K562 (cell line): ENCODE data around the gene SMURF1. TPM values are rescaled to one million over a fixed set of nuclear protein-coding genes. Genes with fewer than 3 reads are reported as not detected.

Experiments
- ATAC-seq: fragments of 200-7000 bp; cut with Tn5 transposase; 3 replicates; pipeline ENCODE4 v1.9.1; 2020; ENCODE audit warnings: moderate library complexity
- BruUV-seq: library from RNA; stranded (reverse); fragments of 400-500 nt; replicated peaks from 2 replicates; lab custom pipeline; 2021; lab: Mats Ljungman, UMichigan
- CTCF ChIA-PET: fragments of 300-600 bp; formaldehyde crosslinking; extraction: SDS; loops from one replicate; lab custom pipeline; 2021; ENCODE audit warnings: low intra/inter-chr PET ratio; lab: Yijun Ruan, JAX
- POLR2A ChIA-PET: fragments of 300-600, 350-650 bp; sonication (Branson Sonifier 250); formaldehyde crosslinking; extraction: SDS; loops from one replicate; lab custom pipeline; 2021; ENCODE audit warnings: antibody characterized with exemption, inconsistent platforms; lab: Yijun Ruan, JAX
- DNase-seq, 4 experiments: peaks; one replicate each; pipeline versions ENCODE4 v3.0.0 to v3.0.0-alpha.2; 2011 to 2018; ENCODE audit warnings: low spot score in 3 of 4, mixed read lengths in 3 of 4; ENCODE audit errors: extremely low read depth in 1 of 4
- FAIRE-seq: peaks from 2 replicates; lab custom pipeline; 2011; peaks lifted over from hg19 to GRCh38; lab: Jason Lieb, UNC
- H2AFZ ChIP-seq: 2 replicates; pipeline ENCODE4 v1.6.0; 2011; ENCODE audit warnings: low read depth, low read length, control low read depth, inconsistent platforms
- H3K27ac ChIP-seq: fragments of 200-600 bp; 3 replicates; pipeline ENCODE4 v1.8.0; 2011; ENCODE audit warnings: low read depth, mild to moderate bottlenecking, control low read depth, inconsistent platforms, low read length, moderate library complexity, mixed read lengths; ENCODE audit errors: extremely low read depth
- H3K27me3 ChIP-seq, 2 experiments: fragments of 300-600 bp in 1 of 2; 2 replicates in 1 of 2; 3 replicates in 1 of 2; pipeline versions ENCODE4 v1.6.0 to v1.8.0; 2011; ENCODE audit warnings: inconsistent platforms in 2 of 2, low read length in 2 of 2, mild to moderate bottlenecking in 1 of 2, mixed read lengths in 1 of 2, moderate library complexity in 1 of 2; ENCODE audit not compliant: control insufficient read depth in 2 of 2, insufficient read depth in 2 of 2
- H3K36me3 ChIP-seq: fragments of 300-600 bp; 3 replicates; pipeline ENCODE4 v1.8.0; 2011; ENCODE audit warnings: mild to moderate bottlenecking, low read length, inconsistent platforms; ENCODE audit not compliant: control insufficient read depth, insufficient read depth
- H3K4me1 ChIP-seq, 2 experiments: fragments of 200-600 bp in 1 of 2; replicated peaks in 1 of 2; 2 replicates in 1 of 2; 3 replicates in 1 of 2; pipeline versions ENCODE4 v1.5.1 to v1.8.0; 2011; ENCODE audit warnings: inconsistent platforms in 2 of 2, low read length in 2 of 2, mild to moderate bottlenecking in 1 of 2, mixed read lengths in 1 of 2, moderate library complexity in 1 of 2; ENCODE audit not compliant: control insufficient read depth in 2 of 2, insufficient read depth in 2 of 2
- H3K4me2 ChIP-seq: 2 replicates; pipeline ENCODE4 v1.6.1; 2011; ENCODE audit warnings: low read length, control low read depth, inconsistent platforms, mixed read lengths; ENCODE audit not compliant: insufficient read depth
- H3K4me3 ChIP-seq: fragments of 200-600 bp; sonication (generic), shearing (Covaris generic); 2 replicates; pipeline ENCODE4 v1.5.1; 2016; ENCODE audit warnings: control low read depth, inconsistent platforms
- H3K79me2 ChIP-seq: fragments of 200-600 bp; 3 replicates; pipeline ENCODE4 v1.8.0; 2011; ENCODE audit warnings: low read length, inconsistent platforms; ENCODE audit not compliant: control insufficient read depth, insufficient read depth
- H3K9ac ChIP-seq, 2 experiments: 2 replicates each; pipeline versions ENCODE4 v1.6.0 to v1.6.1; 2011; ENCODE audit warnings: low read depth in 2 of 2, low read length in 2 of 2, control low read depth in 1 of 2, inconsistent platforms in 1 of 2, mild to moderate bottlenecking in 1 of 2, mixed read lengths in 1 of 2; ENCODE audit not compliant: insufficient read depth in 1 of 2
- H3K9me1 ChIP-seq: one replicate; pipeline ENCODE4 v1.6.0; 2011; ENCODE audit warnings: inconsistent platforms, mild to moderate bottlenecking, low read length, moderate library complexity; ENCODE audit not compliant: control insufficient read depth, insufficient read depth
- H3K9me3 ChIP-seq: replicated peaks from 2 replicates; pipeline ENCODE4 v1.5.1; 2011; ENCODE audit warnings: low read depth, low read length, inconsistent platforms; ENCODE audit not compliant: control insufficient read depth, insufficient read depth
- H4K20me1 ChIP-seq: replicated peaks from 2 replicates; pipeline ENCODE4 v1.6.1; 2011; ENCODE audit warnings: low read length, inconsistent platforms, mixed read lengths; ENCODE audit not compliant: control insufficient read depth, insufficient read depth
- BCLAF1 ChIP-seq, 2 experiments: fragments of 450-650 bp in 1 of 2; IDR thresholded peaks; 2 replicates each; pipeline ENCODE4 v1.6.1; 2011 to 2017; ENCODE audit warnings: low read depth in 2 of 2, antibody characterized with exemption in 1 of 2, borderline replicate concordance in 1 of 2, low read length in 1 of 2, mild to moderate bottlenecking in 1 of 2, mixed read lengths in 1 of 2; ENCODE audit not compliant: control insufficient read depth in 1 of 2
- BRCA1 ChIP-seq, 2 experiments: fragments of 450-650 bp in 1 of 2; sonication (generic) in 1 of 2; formaldehyde crosslinking in 1 of 2; IDR thresholded peaks; 2 replicates each; pipeline versions ENCODE4 v1.5.0 to v1.6.1; 2017 to 2020; ENCODE audit warnings: mild to moderate bottlenecking in 1 of 2, missing genetic modification reagents in 1 of 2
- CBX2 ChIP-seq: fragments of 200-600 bp; sonication (generic); IDR thresholded peaks from one replicate; pipeline ENCODE4 v1.6.1; 2012; ENCODE audit warnings: mild to moderate bottlenecking, low read length, inconsistent platforms; ENCODE audit not compliant: insufficient read depth, poor library complexity, severe bottlenecking
- CEBPG ChIP-seq, 3 experiments: fragments of 200-800 bp in 1 of 3; sonication (Bioruptor generic) in 1 of 3; sonication (generic) in 1 of 3; formaldehyde crosslinking in 1 of 3; IDR thresholded peaks in 2 of 3; conservative IDR thresholded peaks in 1 of 3; 2 replicates each; pipeline versions ENCODE4 v1.6.1 to v1.8.0; 2016 to 2022; ENCODE audit warnings: missing compliant biosample characterization in 2 of 3, missing genetic modification characterization in 2 of 3, mild to moderate bottlenecking in 1 of 3, missing genetic modification reagents in 1 of 3
- PRMT5 ChIP-seq: sonication (generic); formaldehyde crosslinking; IDR thresholded peaks from 2 replicates; pipeline ENCODE4 v1.5.0; 2020; ENCODE audit warnings: missing genetic modification reagents
- SOX6 ChIP-seq: fragments of 450-650 bp; IDR thresholded peaks from 2 replicates; pipeline ENCODE4 v1.6.1; 2014; ENCODE audit warnings: mild to moderate bottlenecking
- TEAD4 ChIP-seq, 2 experiments: sonication (generic) in 1 of 2; formaldehyde crosslinking in 1 of 2; IDR thresholded peaks; 2 replicates each; pipeline versions ENCODE4 v1.6.1 to v1.8.0; 2012 to 2022; ENCODE audit warnings: borderline replicate concordance in 1 of 2, inconsistent platforms in 1 of 2, low read length in 1 of 2, mild to moderate bottlenecking in 1 of 2, missing genetic modification reagents in 1 of 2
- ZBTB11 ChIP-seq, 3 experiments: fragments of 200-800 bp in 1 of 3; fragments of 250-450 bp in 1 of 3; fragments of 450-650 bp in 1 of 3; sonication (Bioruptor Pico) in 1 of 3; sonication (Bioruptor generic) in 1 of 3; formaldehyde crosslinking in 1 of 3; IDR thresholded peaks; 2 replicates each; pipeline versions ENCODE4 v1.6.1 to v1.8.0; 2016 to 2022; ENCODE audit warnings: mild to moderate bottlenecking in 2 of 3, missing genetic modification characterization in 2 of 3, missing compliant biosample characterization in 1 of 3, moderate library complexity in 1 of 3
- ZBTB17 ChIP-seq: fragments of 450-650 bp; formaldehyde crosslinking; IDR thresholded peaks from 2 replicates; pipeline ENCODE4 v1.4.0; 2020; ENCODE audit warnings: mild to moderate bottlenecking
- ZFP36 ChIP-seq: fragments of 150-350 bp; IDR thresholded peaks from 2 replicates; pipeline ENCODE4 v1.6.1; 2018; ENCODE audit warnings: low read length, low read depth; ENCODE audit not compliant: partially characterized antibody
- ZNF398 ChIP-seq: fragments of 250-450 bp; sonication (Bioruptor Pico); IDR thresholded peaks from 2 replicates; pipeline ENCODE4 v1.8.0; 2021; ENCODE audit warnings: moderate library complexity, mild to moderate bottlenecking, inconsistent platforms
- WGBS: fragments of 100-300 bp; shearing (Covaris generic); methylation state at CpG from one replicate; pipeline ENCODE4 v1.1.6; 2016; ENCODE audit warnings: low coverage, mixed read lengths; ENCODE audit not compliant: insufficient coverage; ENCODE audit errors: missing lambda C conversion rate; 5-methylcytosine and 5-hydroxymethylcytosine counted together
- in situ Hi-C: fragments of 300-500 bp; cut with MboI; formaldehyde crosslinking; loops from 4 replicates; pipeline ENCODE4 v1.15.0; 2018; ENCODE audit warnings: inconsistent platforms, mixed read lengths
- intact Hi-C: fragments of 100-400 bp; cut with micrococcal nuclease; formaldehyde crosslinking; loops from 2 replicates; pipeline ENCODE4 v1.14.2; 2022
- polyA plus RNA-seq, 8 experiments: library from polyadenylated mRNA; depleted of rRNA in 4 of 8; stranded (reverse) in 5 of 8; unstranded in 3 of 8; fragments of >200 nt; fragmentation: Nextera tagmentation in 2 of 8; fragmentation: Illumina TruSeq in 1 of 8; extraction: Ambion mirVana in 2 of 8; extraction: Trizol in 1 of 8; gene quantifications; 2 replicates each; pipeline versions ENCODE4 v1.2.1 to v1.2.3, GENCODE V29; 2011 to 2014; ENCODE audit warnings: inconsistent platforms in 1 of 8, missing spikeins in 1 of 8
- total RNA-seq, 7 experiments: library from RNA; depleted of rRNA in 6 of 7; stranded (reverse); fragments of >200 nt in 6 of 7; fragmentation: Illumina TruSeq in 2 of 7; extraction: Trizol in 2 of 7; gene quantifications; 2 replicates each; pipeline versions ENCODE4 v1.2.1 to v1.2.3, GENCODE V29; 2011 to 2021; ENCODE audit warnings: low replicate concordance in 1 of 7

Gene SMURF1
- total and polyA plus RNA-seq, 9 of the 15 experiments (the other 6 are each of a cell fraction or from before 2014, with no cell fraction given), result 1.0 to 20.1 (median 12.6) TPM

GRCh38 chr7:99105756-99106155, 38.2 kb downstream of the SMURF1 start:
- DNase-seq, result no peak
- no peak overlapping the region for H2AFZ ChIP-seq
- no peaks in the 10 kb centered on the region for H3K9me3 ChIP-seq
- H3K4me3 ChIP-seq, result no peak overlapping the region
- H3K36me3 ChIP-seq, result peaks cover 4% of the 10 kb centered on the region; the same call in 1 of the 3 replicates
- no peak overlapping the region for H3K27ac ChIP-seq
- intact Hi-C loops, result no loop called here
- BruUV-seq, result no TSS peak
- H3K4me1 ChIP-seq, result peaks cover 10% of the 10 kb centered on the region in 2 experiments; a peak in 3 of 5 replicates
- H3K27me3 ChIP-seq, result no peaks in the 10 kb centered on the region
- H3K9me1 ChIP-seq, result peaks cover 4% of the 10 kb centered on the region
- CTCF ChIA-PET, result no interaction called here
- H4K20me1 ChIP-seq, result peaks cover 2% of the 10 kb centered on the region; the same call in 1 of the 2 replicates
- FAIRE-seq, result no peak
- 79% methylated on average over 3 of the region's 3 CpGs for WGBS
- POLR2A ChIA-PET, result interaction anchor here (1.1 to 1.4 kb wide), 2 partner anchors 16 to 21 kb away, joined by 3 to 5 read pairs; no protein-coding TSS in a partner anchor
- ATAC-seq, result no peak
- H3K9ac ChIP-seq, result no peak overlapping the region
- H3K79me2 ChIP-seq, result peaks cover 64% of the 10 kb centered on the region
- in situ Hi-C loops, result no loop called here
- no peak overlapping the region for H3K4me2 ChIP-seq
- TF ChIP-seq ZBTB17 (CRISPR knock-in tag) (no peak), SOX6 (no peak), CBX2 (no peak), BRCA1 (IDR thresholded peaks at IDR 0.05) (no peak), BRCA1 (CRISPR knock-in tag; IDR thresholded peaks at IDR 0.05) (no peak), BCLAF1 (IDR thresholded peaks at IDR 0.05; ENCODE audit: borderline replicate concordance in 1 of 2, control insufficient read depth in 1 of 2, low read depth in 2 of 2, low read length in 1 of 2) (no peak), TEAD4 (IDR thresholded peaks at IDR 0.05; ENCODE audit: low read length) (no peak), TEAD4 (CRISPR knock-in tag; IDR thresholded peaks at IDR 0.05; ENCODE audit: borderline replicate concordance) (no peak), ZFP36 (no peak), PRMT5 (no peak), ZBTB11 (CRISPR knock-in tag; IDR thresholded peaks at IDR 0.05) (no peak), ZNF398 (CRISPR knock-in tag) (no peak), CEBPG (CRISPR knock-in tag; IDR thresholded peaks at IDR 0.05) (no peak), CEBPG (tag; conservative IDR thresholded peaks at IDR 0.05 in 1 of 2, IDR thresholded peaks at IDR 0.05 in 1 of 2) (no peak)
